Measurements from ENCODE around the gene ANKH.
"Not testable (repeated sequence)": the region's sequence is repeated elsewhere in the genome, so short reads cannot be mapped to it uniquely, and the experiment has no call there.

Gene ANKH

GRCh38 chr5:14853685-14854084 lies 17.9 kb downstream of the ANKH start:
- no peak for DNase-seq

DNA sequence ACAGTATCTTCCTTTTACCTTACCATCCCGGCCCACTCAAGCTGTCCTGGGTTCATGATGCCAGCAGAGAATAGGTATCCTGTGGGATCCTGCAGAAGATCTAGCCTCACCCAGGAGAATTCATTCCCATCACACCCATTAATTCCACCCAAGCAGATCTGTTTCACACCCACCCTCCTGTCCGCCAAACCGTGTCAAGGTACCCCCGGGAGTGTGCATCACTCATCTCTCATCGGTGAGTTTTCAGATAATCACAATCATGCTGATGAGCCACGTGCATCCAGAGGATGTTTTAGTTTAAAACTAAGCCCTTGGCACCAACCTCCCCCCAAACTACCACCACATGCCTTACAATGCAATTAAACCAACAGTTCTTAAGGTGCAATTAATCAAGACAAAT lies 18.8 kb downstream of the ANKH start:
- no peak for DNase-seq

DNA sequence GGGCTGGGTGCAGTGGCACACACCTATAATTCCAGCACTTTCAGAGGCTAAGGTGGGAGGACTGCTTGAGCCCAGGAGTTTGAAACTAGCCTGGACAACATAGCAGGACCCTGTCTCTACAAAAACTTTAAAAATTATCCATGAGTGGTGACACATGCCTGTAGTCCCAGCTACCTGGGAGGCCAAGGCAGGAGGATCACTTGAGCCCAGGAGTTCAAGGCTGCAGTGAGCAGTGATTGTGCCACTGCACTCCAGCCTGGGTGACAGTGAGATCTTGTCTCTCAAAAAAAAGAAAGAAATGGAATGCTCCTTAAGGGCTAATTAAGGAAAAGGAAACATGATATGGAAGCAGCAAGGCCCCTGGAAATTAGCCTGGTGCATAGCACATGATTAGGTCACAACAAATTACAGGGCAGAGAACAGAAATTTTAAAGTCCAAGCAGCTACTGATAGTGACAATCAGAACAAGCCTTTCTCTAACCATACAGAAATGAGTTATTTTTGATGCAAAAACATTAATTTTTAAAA lies 19.5 kb downstream of the ANKH start:
- DNase-seq, result no peak

DNA sequence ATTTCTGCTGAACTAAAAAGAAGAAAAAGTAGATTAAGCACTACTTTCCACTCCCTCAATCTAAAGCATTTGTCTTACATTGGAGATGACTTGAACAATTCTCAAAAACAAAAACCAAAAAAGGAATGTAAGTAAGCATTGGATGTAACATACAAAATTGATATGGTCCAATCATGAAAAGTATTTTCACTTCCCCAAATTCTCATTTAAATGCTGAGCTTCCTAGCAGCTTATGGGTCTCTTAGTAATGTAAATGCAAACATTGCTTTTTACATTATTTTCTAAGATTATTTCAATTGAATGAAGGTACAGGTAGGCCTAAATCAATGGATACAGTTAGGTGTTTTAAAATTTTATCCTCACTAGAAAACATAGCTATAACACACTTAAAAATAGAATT lies 20.0 kb downstream of the ANKH start:
- DNase-seq, result no peak

DNA sequence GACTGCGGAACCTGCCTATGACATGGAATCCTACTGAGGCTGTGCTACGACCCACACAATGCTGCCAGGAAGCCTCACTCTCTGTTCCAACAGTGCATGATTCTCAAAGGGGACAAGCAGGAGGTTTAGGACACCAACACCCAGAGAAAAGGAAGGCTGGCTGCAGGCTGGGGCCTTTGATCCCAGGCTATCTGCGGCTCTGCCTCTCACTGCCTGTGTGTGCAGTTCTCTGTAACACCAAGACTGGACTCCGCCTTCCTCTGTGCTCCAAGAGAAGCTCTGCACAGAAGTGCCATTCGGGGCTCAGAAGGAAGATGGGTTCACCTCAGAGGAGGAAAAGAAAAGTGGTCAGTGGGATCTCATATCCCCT lies 20.5 kb downstream of the ANKH start:
- no peak for DNase-seq

GRCh38 chr5:14850419-14851049 lies 21.0 kb downstream of the ANKH start:
- no peak for DNase-seq

DNA sequence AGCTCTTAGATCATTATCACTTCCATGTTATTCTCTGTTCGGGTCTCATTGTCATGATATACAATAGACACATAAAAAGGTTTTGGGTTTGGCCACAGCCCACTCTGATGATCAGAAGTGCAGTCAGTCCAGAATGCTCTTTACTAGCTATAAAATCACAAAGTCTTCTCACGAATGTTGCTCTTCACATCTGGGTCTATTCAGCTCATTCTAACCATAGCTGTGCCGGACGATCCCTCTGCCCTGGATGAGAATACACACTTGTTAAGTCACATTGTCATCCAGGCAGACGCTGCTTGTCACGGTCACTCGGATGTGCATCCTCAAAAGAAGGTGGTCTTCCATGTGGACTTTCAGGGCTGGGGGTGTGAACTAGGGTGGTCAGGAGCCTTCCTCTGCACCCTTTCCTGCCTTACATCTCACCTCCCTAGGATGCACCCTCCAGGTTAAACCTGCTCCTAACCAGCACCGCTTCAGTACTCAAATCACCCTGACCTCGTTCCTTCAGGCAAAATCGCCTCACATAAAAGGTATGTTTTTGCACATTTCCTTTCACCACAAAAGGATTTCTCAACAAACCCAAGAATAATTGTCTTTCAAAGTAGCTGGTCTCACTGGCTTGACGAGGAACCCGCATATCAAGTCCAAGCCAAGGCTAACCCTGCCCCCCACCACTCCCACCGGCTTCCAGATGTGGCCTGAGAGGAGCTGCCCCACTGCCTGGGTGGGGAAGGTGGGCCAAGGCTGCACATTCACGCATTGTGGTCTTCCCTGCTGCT lies 21.9 kb downstream of the ANKH start:
- no peak for DNase-seq

- DNase-seq, result not testable (repeated sequence)
Measured at GRCh38 chr5:14848942-14849341, 22.6 kb downstream of the ANKH start.

DNA sequence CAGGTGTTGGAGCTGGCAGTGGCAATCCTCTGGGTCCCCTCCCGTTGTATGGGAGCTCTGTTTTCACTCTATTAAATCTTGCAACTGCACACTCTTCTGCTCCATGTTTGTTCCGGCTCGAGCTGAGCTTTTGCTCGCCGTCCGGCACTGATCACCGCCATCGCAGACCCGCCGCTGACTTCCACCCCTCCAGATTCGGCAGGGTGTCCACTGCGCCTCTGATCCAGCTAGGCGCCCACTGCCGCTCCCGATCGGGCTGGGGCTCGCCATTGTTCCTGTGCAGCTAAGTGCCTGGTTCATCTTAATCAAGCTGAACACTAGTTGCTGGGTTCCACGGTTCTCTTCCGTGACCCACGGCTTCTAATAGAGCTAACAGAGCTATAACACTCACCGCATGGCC lies 23.2 kb downstream of the ANKH start:
- no peak for DNase-seq

- no peak for DNase-seq
Measured at GRCh38 chr5:14847471-14847870, 24.1 kb downstream of the ANKH start.

DNA sequence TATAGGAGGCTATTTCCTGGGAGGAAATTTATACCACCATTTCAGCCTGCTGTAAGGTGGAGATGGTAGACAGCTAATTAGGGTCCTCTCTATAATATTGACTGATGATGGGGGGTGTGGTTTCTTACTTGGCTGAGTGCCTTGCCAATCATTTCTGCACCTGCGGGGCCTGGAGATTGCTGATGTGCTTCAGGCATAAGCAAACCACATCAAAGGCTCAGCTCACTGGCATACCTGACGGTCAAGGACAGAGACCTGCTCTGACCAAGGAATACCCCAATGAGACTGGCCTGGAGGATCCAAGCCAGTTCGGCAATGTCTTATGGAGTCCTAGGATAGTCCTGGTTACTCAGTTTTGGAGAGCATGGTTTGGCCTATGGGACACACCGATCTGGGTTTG lies 29.5 kb downstream of the ANKH start:
- DNase-seq, result no peak

DNA sequence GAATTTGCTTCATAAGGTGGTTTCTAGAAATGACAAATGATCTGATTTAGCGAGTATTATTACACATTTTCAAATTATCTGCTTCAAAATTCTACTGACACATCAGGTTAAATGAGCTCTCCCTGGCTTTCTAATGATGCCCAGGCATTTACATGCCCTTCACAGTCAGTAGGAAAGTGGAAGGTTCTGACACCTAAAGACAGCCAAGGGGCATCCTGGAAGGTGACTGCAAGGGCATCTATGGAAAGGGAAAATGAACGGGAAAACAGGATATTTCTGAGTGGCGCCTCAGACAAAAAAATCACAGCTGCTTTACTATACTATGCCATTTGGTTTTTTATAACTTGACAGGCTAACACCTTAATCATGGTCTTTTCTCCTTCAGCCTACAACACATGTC lies 31.0 kb downstream of the ANKH start:
- DNase-seq, result no peak

GRCh38 chr5:14838396-14839319 lies 32.9 kb downstream of the ANKH start:
- no peak for DNase-seq

- not testable (repeated sequence) for DNase-seq
Measured at GRCh38 chr5:14837423-14838122, 34.0 kb downstream of the ANKH start.

- DNase-seq, result no peak
Measured at GRCh38 chr5:14834584-14835550, 36.7 kb downstream of the ANKH start.

GRCh38 chr5:14834062-14834461 lies 37.5 kb downstream of the ANKH start:
- no peak for DNase-seq

DNA sequence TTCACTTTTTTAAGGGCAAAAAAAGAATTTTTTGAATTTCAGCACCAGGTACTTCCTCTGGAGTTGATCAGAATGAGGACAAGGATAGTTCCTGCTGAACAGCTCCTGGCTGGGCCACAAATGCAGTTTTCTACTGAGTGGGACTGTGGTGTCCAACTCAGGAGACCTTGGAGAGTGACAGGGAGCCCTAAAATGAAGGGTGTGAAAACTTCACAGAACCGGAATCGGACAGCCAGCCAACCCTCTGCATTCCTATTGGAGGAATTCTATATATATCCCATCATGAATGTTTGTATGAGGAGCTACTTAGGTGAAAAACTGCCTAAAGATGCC lies 40.6 kb downstream of the ANKH start:
- DNase-seq, result no peak

DNA sequence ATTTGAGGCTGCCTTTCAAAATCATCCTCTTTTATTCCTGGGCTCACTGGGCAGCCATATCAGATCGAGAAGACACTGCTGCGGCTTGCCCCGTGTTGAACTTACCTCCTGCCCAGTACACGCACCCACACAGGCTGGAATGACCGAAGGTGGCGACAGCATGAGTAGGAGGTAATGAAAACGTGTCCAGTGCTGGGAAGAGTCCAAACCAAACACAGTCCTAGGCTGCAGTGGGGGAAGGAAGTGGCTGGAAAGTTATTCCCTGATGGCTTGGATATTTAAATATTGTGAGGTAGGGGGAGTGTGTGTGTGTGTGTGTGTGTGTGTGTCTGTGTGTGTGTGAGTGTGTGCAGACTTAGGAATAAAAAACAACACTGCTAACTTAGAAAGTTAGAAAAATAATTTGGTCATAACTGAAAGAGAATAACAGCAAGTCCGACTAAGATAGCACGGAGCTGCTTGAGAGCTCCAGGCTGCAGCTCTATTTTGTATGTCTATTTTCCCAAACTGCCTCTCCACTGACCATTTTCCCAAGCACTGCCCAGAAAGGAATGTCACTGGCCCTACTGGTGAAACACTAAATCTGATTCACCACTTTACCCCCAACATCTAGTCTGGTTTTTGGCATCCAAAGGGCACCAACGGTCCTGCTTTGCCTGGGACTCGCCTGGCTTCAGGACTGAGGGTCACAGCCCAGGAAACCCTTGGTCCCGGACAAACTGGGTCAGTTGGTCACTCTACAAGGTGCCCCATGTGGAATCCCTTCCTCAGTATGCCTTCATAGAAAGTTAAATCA lies 41.2 kb downstream of the ANKH start:
- no peak for DNase-seq

GRCh38 chr5:14829396-14829795 lies 42.2 kb downstream of the ANKH start:
- DNase-seq, result no peak

- no peak for DNase-seq
Measured at GRCh38 chr5:14826714-14827113, 44.9 kb downstream of the ANKH start.

DNA sequence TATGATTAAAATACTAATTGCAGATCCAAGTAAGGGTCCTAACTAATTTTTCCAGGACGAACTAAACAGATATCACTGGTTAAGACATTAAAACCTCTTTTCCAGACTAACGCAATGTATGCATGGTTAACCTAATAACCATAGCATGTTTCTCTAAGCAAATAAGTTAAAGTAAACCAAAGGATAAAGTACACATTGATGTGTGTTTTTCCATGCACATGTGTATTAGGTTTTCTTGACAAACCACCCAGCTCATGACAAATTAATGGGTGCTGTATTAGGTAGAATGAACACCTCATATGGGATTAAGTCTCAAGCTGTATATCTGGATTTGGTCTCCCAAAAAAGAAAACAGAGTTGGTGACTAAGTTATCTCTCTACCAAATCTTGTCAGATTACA lies 45.6 kb downstream of the ANKH start:
- DNase-seq, result no peak
